Measurements from ENCODE around the gene KYNU.
"Not testable (repeated sequence)": the region's sequence is repeated elsewhere in the genome, so short reads cannot be mapped to it uniquely, and the experiment has no call there.

KYNU gene

DNA sequence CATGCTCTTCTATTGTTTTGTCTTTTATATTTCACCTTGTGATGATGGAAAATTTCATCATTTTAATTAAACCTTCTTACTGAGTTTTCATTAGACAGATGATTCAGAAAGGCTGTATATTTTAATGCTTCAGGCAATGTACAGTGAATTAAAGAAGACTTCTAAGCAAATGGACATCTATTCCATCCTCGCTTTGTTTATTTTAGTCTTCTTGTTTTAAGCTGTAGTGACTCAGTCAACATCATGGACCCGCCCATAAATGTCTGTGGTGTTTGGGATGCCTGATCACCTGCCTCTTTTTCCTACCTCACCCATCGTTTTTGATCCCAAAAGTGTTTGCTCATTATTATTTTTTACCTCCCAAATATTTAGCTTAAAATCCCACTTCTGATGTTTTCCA lies 43.1 kb downstream of the KYNU start:
- no peak for DNase-seq

DNA sequence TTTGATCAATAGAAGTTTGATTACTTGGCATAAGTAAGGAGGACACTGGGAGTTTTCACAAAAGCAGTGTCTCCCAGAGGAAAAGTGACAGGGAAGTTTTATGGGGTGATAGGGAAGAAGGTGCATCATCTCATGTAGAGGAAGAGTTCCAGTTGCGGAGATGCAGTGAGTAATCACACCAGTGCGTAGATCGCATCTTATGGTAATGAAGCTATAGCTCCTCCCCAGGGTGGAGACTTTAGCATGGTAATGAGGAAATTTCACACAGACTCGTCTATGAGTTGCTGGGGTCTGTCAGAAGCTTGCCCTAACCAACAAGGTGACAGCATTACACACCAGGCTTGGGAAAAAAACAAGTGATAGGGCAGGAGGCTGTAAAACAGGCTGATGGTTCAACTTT lies 49.0 kb downstream of the KYNU start:
- no peak for DNase-seq

DNA sequence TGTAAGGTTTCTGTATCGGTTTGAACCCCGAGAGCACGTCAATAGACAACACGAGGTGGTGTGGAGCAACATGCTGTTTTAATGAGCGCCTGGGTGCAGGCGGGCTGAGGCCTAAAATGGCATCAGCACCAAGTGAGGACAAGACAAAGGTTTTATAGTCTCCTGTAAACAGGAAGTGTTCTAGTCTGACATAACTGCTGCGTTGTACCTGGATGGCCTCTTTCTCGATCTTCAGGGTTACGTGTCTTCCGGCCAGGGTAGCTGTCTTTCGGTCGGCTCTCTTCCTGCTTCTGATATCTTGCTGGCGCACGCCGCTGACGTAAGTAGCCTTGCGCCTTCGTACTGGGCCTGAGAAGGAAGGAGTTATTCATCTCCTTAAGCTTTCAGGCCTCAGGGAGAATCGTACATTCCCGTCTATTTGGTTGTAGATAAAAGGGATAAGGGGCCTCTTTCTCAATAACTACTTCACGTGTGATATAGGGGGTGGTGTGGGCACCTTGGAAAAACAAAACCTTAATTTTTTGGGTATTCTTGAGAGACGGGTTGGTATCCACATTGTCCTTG lies 53.5 kb downstream of the KYNU start:
- no peak for DNase-seq

DNA sequence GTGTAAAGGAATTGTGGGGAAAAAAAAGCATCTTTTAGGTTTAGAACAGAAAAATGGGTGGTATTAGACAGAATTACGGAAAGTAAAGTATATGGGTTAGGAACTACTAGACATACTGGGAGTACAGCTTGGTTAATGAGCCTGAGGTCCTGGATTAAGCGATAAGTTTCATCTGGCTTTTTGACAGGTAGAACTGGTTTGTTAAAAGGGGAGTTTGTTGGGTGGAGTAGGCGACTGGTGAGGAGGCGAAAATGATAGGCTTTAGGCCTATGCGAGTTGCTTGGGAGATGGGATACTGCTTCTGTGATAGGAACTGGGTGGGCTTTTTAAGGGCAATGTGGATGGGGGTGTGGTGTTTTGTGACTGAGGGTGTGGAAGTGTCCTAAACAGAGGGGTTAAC lies 56.5 kb downstream of the KYNU start:
- no peak for DNase-seq

DNA sequence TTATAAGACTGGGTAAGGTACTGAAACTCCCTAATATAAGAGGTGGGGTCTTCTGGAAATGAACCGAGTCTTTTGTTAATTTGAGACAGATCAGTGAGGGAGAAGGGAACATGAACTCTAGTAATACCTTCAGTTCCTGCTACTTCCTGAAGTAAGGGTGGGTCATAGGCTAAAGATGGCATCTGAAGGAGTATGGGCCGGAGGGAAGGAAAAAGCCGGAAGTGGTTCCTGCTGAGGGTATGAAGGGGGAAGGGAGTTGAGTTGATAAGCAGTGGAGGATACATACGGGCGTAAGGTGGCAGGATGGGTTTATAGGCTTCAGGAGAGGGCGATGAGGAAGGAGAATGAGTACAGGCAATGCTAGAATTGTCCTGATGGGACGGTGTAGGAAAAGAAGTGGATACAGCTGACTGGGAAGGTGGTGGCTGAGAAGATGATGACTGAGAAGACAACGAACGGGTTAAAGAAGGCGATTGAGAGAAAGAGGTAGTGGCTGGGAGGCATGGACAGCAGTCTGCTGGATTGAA lies 58.2 kb downstream of the KYNU start:
- DNase-seq, result no peak

DNA sequence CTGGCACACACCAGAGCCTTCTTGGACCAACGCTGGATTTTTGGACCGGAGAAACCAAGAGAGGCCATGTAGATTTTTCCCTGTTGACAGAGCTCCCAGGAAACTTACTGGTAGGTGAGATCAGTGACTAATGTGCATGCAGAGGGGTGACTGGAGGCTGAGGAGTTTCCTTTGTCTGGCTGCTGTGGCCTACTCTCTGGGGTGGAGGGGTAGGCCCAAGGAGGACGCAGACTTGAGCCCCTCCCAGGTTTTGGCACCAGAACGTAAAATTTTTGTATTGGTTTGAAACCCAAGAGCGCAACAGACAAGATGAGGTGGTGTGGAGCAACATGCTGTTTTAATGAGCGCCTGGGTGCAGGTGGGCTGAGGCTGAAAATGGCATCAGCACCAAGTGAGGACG lies 59.2 kb downstream of the KYNU start:
- DNase-seq, result no peak

DNA sequence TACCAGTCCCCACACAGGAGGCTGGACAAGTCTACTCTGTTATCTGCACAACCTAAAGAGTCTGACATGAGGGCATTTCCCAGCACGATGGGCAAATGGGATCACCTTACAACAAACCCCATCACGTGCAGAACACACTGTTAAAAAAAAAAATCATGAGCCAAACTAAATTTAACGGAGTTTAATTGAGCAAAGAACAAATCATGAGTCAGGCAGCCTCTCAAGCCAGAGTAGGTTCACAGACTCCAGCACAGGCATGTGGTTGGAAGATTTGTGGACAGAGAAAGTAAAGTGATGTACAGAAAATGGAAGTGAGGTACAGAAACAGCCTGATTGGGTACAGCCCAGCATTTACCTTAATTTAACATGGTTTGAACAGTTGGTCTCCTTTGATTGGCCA lies 59.9 kb downstream of the KYNU start:
- no peak for DNase-seq

DNA sequence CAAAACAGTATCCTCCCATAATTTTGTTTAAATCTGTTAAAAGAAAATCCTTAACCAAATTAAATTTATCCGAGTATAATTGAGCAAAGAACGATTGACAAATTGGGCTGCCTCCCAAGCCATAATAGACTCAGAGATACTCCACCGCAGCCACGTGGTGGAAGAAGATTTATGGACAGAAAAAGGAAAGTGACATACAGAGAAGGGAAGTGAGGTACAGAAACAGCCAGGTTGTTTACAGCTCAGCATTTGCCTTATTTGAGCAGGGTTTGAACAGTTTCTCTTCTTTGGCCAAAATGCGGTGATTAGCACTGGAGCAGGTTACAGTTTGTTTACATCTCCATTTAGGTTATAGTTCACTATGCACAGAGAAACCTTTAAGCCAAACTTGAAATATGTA lies 60.8 kb downstream of the KYNU start:
- no peak for DNase-seq

DNA sequence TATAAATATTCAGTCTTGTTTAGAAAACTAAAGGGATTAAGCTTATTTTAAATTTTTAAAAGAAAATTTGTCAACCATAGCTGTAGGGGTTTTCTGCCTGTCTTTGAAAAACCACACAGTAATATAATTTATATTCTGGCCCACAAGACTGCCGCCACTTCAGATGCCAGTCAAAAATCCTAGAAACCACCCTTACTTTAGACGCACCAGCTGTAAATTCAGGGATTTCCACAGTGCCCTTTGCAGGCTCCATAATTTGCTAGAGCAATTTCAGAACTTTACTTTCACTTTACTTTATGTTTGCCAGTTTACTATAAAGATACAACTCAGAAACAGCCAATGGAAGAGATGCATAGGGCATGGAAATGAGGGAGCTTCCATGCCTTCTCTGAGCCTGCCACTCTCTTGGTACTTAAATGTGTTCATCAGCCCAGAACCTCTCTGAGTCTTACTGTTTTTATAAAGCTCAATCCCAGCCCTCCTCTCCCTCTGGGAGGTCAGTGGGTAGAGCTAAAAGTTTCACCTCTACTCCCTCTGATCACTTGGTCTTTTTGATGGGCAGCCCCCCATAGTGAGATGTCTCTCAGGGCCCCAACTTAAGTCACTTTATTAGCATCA lies 63.3 kb downstream of the KYNU start:
- DNase-seq, result no peak

DNA sequence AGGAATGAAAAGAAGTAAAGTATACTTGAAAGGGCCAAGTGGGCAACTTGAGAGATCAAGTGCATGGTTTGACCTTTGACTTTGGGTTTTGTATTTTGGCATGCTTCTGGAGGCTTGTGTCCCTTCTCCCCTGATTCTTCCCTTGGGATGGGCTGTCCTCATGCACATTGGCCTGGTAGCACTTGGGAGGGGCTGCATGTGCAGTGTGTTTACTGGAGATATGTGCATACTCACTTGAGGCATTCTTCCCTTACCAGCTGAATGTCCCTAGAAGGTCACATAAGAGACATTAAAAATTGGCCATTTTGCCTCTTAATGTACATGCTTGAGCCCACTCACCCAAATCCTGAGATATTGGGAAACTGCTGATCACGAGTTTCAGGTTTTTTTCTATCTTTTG lies 65.2 kb downstream of the KYNU start:
- no peak for DNase-seq

DNA sequence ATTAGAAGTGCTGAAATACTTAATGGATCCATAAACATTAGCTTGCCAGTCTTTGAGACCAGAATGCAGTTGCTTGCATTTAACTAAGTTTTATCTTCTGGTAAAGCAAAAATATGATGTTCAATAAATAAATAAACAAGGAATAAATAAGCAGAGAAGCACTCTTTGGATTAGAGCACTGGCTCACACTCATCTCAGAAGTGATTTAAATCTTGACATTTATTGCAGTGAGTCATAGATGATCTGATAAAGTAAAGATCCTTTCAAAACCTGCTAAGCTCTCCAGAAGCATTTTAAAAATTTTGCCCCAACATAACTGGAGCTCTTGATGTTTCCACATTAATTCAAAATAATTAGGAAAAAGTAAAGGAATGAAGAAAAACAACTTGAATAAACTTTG lies 66.8 kb downstream of the KYNU start:
- DNase-seq, result peak; percentile 56

DNA sequence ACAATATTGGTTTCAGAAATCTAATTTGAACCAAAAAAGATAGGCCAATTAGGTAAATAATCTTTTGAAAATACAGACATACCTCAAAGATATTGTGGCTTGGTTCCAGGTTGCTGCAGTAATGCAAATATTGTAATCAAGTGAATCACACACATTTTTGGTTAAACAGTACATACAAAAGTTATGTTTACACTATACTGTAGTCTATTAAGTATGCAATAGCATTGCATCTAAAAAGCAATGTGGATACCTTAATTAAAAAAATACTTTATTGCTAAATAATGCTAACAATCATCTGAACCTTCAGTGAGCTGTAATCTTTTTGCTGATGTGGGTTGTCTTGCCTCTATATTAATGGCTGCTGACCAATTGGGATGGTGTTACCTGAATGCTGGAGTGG lies 67.3 kb downstream of the KYNU start:
- DNase-seq, result peak; percentile 35

DNA sequence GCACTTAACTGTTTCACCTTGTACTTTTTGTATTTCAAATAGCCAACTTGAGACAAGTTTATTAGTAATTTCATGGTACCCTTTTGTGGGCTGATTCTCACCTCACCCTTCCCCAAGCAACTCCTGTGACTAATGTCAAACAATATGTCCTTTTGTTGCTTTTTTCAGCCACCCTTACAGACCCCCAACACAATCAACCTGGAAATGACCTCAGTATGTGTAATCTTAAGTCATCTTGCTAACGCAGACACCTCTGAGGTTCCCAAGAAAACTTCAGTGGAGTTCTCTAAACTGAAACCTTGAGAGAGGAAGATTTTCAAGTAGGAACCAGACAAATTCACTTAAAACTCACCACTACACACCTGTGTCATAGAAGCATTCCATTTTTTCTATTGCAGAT lies 69.5 kb downstream of the KYNU start:
- DNase-seq, result no peak

DNA sequence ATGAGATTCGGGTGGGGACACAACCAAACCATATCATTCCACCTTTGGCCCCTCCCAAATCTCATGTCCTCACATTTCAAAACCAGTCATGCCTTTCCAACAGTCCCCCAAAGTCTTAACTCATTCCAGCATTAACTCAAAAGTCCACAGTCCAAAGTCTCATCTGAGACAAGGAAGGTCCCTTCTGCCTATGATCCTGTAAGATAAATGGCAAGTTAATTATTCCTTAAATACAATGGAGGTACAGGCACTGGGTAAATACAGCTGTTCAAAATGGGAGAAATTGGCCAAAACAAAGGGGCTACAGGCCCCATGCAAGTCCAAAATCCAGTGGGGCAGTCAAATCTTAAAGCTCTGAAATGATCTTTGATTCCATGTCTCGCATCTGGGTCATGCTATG lies 71.3 kb downstream of the KYNU start:
- not testable (repeated sequence) for DNase-seq

DNA sequence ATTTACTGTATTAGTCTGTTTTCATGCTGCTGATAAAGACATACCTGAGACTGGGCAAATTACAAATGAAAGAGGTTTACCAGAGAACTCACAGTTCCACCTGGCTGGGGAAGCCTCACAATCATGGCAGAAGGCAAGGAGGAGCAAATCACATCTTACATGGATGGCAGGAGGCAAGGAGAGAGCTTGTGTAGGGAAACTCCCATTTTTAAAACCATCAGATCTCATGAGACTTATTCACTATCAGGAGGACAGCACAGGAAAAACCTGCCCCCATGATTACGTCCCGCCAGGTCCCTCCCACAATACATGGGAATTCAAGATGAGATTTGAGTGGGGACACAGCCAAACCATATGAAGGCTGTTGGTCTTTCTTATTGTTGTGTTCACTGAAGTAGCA lies 72.9 kb downstream of the KYNU start:
- DNase-seq, result not testable (repeated sequence)

DNA sequence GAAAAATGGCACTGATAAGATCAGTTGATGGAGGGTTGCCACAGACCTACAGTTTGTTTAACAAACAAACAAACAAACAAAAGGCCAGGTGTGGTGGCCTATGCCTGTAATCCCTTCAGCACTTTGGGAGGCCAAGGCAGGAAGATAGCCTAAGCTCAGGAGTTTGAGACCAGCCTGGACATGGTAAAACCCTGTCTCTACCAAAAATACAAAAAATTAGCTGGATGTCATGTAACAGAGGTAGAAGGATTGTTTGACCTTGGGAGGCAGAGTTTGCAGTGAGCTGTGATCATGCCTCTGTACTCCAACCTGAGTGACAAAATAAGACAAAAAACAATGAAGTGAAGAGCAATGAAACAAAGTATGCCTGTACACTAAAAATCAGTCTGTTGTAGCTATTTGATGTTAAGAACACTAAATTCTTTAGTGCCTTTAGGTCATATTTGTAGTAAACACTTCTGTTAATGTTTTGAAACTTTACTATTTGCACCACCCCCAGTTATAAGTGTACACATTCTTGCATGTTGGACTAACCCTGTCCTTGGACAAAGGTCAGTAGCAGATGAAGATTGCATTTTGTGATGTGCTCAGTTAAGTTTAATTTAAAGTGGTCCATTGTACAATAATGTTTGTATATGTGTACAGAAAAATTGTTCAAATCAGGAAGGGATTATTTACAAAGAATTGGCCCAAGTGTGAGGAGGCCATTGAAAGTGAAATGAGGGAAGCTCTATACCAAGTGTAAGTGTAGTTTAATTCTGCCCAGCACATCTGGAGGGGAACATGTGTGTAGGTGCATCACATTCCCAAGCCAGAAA lies 73.9 kb downstream of the KYNU start:
- DNase-seq, result no peak

DNA sequence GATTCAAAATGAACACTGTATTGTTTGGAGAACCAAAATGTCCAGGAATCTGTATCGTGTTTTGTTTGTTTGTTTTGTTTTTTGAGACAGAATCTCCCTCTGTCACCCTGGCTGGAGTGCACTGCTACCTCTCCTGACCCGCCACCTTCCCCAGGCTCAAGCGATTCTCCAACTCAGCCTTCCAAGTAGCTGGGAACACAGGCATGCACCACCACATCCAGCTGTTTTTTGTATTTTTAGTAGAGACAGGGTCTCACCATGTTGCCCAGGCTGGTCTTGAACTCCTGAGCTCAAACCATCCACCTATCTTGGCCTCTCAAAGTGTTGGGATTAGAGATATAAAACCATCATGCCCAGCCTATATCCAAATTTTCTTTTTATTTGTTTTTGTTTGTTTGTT lies 74.6 kb downstream of the KYNU start:
- DNase-seq, result no peak

DNA sequence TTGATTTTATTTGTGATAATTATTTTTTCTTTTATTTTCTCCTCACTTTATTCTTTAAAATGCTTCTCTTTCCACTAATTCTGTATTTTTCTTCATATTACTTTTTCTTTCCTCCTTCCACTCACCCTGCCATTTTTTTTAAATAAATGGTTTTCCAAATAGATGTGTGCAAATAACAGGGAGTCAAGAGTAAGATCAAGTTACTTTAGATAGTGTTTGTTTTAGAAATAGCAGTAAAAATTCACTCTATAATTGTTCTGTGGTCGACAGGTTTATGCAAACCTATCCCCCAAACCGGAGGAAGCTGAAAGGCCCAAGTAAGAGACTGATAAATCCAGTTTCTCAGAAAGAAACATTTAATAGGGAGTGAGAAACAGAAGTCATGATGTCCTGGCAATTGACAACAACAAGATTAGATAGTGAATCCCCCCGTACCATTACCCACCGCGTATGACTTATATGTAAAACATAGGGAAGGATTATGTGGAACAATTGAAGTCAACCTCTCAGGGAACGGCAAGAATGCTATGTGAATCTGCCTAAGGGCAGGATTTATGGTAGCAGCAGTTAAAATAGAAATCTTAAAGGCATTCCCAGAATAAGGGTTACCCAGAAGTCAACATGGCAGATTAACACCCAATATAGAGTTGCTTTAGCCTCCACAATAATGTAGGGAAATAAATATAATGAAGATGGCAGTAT lies 75.5 kb downstream of the KYNU start:
- DNase-seq, result no peak

DNA sequence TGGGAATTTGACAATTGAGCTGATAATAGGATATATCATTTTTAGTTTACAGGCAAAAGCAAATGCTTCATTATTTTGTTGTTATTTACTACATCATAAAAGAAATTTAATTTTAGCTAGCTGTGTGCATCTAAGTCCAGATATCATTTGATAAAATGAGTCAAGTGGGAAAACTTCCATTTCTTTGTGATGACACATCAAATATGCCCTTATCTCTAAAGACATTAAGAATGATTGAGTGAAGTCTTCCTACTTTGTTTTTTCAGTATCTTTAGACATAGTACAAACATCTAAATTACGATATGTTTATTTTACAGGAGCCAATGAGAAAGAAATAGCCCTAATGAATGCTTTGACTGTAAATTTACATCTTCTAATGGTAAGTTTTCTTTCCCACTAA lies 77.0 kb downstream of the KYNU start:
- DNase-seq, result peak; percentile 7

DNA sequence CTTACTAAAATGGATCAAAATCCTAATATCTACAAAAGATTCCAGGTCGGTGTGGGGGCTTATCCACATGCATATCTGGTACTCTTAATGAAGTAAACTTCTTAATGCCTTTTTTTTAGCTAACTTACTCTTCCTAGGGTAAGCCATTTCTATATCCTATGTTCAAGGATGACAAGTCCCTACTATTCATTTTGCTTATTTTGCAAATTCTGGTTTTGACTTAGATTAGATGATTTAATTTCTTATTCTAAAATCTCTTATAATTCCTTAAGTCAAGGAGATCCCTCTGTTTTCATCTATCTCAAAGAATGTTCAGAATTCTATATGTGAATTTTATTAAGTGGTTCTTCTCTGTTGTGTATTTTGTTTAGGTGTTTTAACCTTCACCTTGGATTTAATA lies 79.7 kb downstream of the KYNU start:
- DNase-seq, result no peak

DNA sequence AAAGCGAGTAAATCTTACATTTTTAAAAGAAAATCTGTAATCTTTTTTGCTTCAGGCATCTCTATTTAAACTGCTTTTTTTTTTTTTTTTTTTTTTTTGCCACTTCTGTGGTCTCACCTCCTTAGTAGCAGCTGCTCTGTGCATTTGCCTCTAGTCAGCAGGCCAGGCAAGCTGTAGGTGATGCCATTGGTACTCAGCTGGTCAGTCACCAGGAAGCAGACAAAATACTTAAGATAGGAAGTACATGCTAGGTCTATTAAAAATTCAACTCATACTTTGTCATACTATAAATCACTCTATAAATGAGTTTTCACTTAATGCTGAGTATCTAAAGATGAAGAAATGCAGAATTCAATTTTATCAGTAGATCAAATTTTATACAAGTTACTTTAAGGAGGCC lies 83.7 kb downstream of the KYNU start:
- no peak for DNase-seq

DNA sequence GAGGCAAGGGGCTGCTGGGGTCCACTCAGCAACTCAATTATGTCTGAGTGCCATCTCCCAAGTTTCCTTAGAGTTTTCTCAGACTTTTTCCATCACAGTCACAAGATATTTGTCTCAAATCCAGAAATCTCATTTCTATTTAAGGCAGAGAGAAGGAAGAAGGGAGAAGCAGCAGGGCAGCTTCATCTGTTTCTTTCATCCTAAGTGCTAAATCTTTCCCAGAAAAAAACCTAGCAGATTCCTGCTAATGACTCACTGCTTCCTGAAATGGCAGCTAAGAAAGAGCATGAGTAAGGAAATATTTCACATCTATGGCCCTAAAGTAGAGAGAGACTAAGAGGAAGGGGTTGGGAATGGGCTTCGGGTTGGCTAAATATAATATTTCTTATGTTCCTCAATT lies 88.0 kb downstream of the KYNU start:
- DNase-seq, result peak; percentile 40

DNA sequence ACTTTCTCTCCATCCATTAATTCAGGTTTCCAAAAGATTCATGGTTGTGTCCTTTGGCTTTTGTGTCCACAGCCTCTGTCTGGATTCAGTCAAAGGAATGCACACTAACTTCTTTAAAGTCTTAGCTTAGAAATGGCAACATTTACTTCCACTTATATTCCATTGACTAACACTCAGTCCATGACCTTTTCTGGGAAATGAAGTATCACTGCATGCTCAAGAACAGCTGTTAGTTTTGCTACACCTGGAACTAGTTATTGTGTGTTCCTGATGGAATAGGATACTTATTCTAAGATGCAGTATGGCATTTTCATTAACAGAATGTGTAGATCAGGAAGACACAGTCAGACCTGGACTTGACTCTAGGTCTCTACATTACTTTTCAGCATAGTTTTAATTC lies 88.8 kb downstream of the KYNU start:
- DNase-seq, result no peak

DNA sequence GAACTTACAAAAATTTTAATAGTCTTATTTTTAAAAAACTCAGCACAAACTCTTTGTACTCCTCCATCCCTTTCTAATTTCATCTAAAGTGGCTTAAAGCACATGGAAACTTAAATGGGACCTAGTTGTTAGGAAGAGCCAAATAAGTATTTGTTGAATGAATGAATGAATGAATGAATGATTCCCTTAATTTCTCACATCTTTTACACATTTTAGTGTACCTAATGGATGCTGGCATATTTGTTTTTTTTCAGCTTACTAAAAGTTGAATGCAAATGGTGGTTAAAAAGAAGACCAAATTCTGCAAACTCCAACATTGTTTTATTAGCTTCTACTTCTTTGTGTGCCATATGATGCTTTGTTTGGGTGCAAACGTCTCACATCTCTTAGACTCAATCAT lies 89.6 kb downstream of the KYNU start:
- no peak for DNase-seq
